ENCODE data around the gene PNKD.

PNKD gene

DNA sequence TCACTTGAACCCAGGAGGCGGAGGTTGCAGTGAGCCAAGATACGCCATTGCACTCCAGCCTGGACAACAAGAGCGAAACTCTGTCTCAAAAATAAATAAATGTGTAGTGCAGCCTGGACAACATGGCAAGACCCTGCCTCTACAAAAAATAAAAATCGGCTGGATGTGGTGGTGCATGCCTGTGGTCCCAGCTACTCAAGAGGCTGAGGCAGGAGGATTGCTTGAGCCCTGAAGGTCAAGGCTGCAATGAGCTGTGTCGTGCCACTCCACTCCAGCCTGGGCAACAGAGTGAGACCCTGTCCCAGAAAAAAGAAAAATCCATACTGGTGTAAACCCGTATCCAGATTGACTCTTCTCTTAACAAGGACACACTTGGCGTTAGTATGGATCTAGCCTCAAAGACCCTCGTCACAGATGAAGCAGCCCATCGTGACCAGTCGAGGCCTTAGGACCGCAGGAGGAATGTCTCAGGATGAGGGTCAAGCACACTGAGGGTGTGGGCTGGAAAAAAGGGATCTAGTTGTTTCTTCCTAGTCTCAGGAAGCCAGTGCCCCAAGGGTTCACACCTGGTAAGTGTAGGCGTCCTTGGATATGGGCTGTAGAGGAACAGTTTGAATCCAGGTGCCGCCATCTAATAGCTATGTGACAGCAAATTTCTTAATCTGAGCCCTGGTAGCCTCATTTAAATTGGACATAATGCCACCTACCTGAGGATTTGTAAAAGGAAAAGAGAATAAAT, 13.5 kb upstream of the PNKD start:
- no peak for DNase-seq (ENCODE audit: low read depth in 2 of 2)

DNA sequence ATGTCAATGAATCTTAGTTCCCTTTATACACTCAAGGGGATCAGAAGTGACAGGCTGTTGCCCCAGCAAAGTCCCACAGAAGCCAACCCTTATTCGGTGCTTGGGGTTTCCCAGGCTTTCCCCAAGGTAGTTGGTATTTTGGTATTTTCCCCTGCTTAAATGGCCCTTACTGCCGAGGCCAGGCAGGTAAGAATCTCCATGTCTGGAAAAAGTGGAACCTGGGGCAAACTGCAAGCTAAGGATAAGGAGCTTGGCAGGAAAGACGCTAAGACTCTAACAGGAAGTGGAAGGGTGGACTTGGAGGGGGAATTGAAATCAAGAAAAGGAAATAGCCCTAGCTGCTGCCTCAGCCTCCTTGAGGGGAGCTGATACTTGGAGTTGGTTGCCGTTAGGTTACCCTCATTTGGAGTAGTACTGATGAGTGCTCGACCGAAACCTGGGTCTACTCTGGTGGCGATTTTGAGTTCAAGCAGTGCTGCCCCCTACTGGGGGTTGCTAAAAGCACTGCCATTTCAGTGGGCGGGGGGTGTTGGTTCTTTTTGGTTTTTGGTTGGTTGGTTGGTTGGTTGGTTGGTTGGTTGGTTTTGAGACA, 12.8 kb upstream of the PNKD start:
- peak; percentile 58 to 66 for DNase-seq (ENCODE audit: low read depth in 2 of 2)

DNA sequence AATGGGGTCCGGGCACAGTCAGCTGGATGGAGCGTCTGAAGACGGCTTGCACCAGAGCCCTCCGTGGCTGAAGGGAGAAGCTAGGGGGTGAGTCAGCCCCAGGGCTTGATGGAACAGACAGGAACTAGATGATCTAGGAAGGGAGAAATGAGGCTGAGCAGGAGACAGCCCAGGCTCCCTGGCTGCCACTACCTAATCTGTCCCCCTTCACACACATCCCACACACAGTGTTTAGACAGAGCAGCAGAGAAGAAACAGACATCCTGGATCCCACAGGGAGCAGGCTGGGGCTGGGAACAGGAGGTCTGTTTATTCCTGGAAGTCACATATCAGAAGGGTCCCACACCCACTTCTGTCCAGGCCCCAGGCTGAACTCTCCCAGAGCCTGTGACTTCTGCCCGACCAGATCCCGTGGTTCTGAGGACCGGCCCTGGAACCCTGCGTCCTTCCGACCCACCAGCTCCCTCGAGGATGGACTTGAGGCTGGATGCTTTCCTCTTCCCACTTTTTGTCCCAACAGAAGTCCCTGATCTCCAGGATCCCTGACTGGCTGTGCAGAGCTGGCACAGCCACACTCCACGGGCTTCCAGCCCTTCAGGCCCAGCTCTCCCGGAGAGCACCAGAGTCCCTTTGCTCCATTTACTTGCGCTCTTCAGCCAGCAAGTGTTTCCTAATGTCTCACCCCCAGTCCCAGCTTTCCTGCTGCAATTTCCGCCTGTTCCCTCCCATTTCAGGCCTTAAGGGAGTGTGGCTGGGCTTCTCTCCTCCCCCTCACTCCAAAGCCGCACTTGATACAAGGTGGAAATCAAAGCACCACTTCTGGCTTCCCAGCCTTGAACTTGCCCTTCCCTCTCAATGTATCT, 11.0 kb upstream of the PNKD start:
- no peak for DNase-seq (ENCODE audit: low read depth in 2 of 2)

DNA sequence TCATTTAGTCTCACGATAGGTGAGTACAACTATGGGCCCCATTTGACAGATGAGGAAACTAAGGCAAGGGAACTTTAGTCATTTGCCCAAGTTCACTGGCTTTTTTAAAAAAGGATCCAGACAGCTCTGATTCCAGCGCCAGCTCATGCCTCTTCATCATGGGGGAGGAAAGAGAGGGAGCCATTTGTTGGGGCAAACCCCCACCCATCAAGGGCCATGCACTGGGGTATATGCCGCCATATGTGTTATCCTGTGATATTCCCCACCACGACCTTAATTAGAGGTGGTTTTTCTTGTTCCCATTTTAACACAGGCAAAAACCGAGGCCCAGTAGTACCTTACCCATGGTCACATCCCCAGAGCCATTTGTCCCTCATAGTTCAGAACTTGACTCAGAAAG, 10.2 kb upstream of the PNKD start:
- DNase-seq (ENCODE audit: low read depth in 2 of 2) = no peak

DNA sequence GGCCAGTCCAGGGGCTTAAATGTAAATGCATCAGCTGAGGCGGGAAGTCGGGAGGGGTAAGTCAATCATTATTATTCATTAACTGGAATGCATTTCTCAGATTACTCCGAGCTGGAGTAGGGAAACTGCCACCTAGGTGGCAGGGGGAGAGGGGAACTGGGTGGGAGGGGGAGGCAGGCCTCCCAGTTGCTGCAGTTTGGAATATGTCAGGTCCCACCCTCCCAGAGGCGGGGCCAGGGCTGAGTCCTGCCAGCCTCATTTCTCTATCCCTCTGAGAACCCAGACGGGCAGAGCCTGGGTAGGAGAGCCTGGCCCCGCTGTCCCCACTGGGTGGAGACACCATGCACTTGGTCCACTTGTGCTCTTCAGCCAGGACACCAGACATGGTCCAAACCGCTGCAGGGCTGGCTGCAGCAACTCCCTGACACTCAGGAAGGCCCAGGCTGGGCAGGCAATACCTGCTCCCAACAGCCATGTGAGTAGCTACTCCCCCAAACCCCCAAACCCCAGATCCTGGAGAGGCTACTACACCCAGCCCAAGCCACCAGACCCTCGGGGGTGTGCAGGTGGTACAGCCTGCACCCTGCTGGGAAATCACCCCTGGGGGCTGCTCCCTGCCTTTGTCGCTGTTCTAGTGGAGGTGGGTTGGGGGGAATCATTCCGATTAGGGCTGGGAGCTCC, 9.4 kb upstream of the PNKD start, which contains the start of gene GPBAR1:
TSS of gene GPBAR1 (plus strand) at position 274 of the 681 bp plus-strand sequence. CDS start 1,710 bp downstream, outside the sequence.
- DNase-seq (ENCODE audit: low read depth in 2 of 2) = no peak

DNA sequence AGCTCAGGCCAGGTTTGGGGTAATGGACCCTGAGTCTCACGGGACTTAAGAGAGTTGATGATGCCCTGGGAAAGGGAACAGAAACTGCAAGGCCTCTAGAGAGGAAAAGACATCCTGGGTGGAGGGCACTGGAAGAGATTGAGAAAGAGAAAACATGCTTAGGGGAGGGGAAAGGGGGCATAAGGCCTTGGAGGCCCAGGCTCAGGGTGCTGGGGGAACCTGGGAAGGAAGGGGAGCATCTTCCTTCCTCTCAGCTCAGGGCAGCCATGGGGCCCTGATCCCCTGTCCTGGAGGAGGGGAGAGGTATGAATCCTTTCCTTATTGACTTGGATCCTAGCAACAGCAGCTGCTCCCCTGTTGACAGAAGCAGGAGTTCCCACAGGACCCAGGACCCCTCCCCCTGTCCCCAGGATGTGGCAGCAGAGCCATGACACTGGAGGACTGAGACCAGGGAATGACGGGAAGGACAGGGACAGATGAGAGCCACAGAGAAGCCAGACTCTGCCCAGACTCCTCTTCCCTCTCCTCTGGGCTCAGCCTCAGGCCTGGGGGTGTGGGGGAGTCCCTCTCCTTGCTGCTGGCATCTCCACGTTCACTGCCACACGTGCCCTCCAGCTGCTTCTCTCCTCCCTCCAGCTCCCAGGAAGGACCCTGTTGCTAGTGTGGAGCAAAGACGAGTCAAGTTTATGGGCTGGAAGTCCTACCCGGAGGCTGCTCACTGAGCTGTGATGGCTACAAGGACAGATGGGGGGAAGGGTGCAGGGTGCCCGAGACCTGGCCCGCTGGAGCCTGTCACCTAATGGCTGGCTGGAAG, 8.7 kb upstream of the PNKD start:
- DNase-seq (ENCODE audit: low read depth in 2 of 2) = no peak

DNA sequence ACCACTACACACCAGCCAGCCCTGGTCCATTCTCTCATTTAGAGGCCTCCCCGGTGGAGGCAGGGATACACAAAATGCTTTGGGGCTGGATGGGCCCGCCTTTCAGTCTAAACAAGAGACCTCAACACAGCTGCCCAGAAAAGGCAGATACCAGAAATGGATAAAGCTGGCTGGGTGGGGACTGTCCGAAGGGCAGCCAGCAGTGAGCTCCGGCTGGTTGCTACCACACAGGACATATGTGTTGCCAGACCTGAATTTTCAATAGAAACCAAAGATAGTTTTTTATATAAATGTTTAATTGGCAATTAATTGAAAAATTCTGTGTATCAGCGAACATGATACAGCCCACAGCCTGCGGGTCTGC, 8.1 kb upstream of the PNKD start:
- DNase-seq (ENCODE audit: low read depth in 2 of 2) = no peak

DNA sequence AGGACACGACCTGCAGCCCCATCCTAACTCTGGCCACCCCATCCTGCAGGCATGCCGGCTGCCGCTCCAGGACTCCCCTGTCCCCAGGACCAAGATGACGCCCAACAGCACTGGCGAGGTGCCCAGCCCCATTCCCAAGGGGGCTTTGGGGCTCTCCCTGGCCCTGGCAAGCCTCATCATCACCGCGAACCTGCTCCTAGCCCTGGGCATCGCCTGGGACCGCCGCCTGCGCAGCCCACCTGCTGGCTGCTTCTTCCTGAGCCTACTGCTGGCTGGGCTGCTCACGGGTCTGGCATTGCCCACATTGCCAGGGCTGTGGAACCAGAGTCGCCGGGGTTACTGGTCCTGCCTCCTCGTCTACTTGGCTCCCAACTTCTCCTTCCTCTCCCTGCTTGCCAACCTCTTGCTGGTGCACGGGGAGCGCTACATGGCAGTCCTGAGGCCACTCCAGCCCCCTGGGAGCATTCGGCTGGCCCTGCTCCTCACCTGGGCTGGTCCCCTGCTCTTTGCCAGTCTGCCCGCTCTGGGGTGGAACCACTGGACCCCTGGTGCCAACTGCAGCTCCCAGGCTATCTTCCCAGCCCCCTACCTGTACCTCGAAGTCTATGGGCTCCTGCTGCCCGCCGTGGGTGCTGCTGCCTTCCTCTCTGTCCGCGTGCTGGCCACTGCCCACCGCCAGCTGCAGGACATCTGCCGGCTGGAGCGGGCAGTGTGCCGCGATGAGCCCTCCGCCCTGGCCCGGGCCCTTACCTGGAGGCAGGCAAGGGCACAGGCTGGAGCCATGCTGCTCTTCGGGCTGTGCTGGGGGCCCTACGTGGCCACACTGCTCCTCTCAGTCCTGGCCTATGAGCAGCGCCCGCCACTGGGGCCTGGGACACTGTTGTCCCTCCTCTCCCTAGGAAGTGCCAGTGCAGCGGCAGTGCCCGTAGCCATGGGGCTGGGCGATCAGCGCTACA, 7.4 kb upstream of the PNKD start:
- no peak for DNase-seq (ENCODE audit: low read depth in 2 of 2)

DNA sequence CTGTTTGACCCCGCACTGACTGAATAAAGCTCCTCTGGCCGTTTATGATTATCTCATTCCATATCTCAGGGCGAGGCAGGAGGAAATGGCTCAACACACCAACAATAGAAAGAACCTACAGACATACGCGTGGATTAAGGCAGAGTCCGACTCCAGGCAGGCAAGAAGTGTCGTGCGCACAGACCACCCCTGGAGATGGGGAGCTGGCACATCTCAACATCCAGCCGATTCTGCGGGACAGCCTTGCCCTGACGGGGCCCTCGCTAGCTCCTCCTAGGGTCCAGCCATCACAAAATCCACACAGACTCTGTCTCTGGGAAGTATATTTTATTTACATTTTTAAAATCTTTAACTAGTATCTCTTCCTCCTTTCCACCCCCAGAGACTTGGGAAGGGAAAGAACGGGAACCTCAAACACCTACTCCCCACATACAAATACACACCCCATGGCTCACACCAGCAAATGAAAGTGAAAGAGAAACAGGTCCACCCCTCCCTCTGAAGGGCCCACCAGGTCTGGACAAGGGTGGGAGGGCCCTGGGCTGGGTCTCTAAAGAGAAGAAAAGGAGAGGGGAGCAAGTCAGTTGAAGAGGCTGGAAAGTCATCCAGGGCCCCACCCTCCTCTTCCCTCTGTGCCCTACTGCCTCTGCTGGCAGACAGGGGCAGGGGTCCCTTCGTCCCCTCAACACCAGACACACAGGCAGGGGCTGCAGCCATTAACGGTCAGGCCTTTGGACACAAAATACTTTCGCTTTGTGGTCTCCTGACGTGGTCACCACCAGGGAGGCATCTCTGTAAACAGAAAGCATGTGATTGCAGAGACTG, 6.3 kb upstream of the PNKD start:
- no peak for DNase-seq (ENCODE audit: low read depth in 2 of 2)

DNA sequence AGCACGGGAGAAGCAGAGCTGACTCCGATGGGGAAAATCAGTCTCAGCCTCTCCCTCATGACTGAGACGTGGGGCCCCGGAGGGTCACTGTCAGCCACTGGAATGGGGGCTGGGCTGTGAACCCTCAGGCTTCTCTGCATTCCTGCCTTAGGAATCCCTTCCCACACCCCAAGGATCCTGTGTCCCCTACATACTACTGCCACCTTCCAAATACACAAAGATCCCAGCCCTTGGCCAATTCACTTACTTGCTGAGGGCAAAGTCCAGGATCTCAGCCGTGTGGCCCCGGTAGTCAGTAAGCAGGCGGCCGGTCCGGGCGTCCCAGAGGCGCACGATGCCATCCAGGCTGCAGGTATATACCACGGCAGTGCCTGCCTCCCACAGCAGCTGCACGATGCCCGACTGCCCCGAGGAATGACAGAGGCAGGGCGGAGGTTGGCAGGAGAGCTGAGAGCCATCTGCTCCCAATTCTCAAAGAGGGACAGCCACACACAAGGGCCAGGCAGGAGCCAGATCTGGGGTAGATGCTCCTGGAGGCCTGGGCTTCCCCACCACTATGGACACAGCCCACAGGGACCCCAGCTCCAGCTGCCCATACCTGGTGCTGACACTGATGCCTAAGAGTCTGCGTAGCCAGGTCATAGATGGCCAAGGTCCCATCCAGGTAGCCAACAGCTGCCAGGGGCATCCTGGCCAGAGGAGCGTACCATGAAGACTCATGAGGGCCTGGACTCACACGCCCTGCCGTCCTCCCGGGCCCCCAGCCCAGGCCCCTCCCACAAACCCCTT, 5.4 kb upstream of the PNKD start:
- no peak for DNase-seq (ENCODE audit: low read depth in 2 of 2)

DNA sequence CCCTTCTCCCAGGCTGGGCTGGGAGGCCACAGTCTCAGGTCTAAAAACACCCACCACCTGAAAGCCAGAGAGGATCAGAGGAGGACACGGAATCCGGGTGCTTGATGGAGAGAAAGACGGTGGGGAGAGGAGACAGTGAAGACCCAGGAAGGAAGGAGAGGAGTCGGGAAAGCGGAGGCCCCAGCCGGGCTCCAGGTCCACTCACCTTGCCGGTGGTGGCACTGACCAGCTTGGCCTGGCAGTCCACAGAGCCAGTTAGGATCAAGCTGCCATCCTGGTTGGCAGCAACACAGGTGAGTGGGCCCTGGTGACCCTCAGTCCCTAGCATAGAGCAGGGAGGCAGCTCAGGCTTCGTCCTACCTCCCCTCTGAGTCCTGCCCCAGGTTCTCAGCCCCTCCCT, 4.7 kb upstream of the PNKD start:
- no peak for DNase-seq (ENCODE audit: low read depth in 2 of 2)

DNA sequence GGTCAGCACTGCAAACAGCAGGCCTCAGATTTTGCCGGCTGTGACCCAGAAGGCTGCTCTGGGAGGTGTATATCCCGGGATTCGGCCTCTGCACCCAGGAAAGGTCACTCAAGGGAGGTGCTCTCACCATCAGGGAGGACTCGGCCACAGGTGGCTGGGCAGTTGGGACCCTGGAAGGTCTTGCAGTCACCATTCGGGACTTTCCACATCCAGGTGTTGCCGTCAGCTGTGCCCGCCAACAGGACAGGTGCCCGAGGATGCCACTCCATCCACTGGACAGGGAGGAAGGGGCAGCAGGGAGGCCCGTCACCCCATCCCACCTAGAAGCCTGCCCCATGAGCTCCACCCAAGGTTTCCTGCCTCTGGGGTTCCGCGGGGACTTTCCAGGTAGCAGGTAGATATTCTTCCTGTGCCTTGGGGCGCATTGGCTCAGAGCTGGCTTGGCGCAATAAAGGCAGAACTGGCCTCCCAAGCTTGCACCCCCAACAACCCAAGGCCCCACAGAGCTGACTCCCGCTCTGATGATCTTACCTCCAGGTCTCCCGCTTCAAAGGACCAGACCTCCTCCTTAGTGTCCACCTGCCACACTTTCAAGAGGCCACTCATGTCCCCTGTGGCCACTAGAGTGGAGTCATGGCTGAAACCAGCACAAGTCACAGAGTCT, 3.9 kb upstream of the PNKD start:
- DNase-seq (ENCODE audit: low read depth in 2 of 2) = no peak

DNA sequence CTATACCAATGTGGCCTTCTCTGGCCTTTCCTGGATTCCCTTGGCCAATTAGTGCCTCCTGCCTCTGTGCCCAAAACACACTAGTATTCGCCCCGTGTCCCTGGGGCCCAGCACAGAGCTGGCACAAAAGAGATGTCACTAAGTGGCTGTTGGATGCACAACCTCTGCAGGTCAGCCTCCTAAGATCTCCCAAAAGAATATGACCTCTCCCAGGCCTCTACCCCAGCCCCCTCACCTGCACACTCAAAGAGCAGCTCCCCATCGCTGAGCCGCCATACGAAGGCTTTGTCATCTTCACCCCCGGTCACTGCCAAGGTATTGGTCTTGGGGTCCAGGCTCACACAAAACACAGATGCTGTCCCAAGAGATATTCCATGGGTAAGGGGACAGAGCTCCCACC, 3.1 kb upstream of the PNKD start:
- DNase-seq (ENCODE audit: low read depth in 2 of 2) = no peak

DNA sequence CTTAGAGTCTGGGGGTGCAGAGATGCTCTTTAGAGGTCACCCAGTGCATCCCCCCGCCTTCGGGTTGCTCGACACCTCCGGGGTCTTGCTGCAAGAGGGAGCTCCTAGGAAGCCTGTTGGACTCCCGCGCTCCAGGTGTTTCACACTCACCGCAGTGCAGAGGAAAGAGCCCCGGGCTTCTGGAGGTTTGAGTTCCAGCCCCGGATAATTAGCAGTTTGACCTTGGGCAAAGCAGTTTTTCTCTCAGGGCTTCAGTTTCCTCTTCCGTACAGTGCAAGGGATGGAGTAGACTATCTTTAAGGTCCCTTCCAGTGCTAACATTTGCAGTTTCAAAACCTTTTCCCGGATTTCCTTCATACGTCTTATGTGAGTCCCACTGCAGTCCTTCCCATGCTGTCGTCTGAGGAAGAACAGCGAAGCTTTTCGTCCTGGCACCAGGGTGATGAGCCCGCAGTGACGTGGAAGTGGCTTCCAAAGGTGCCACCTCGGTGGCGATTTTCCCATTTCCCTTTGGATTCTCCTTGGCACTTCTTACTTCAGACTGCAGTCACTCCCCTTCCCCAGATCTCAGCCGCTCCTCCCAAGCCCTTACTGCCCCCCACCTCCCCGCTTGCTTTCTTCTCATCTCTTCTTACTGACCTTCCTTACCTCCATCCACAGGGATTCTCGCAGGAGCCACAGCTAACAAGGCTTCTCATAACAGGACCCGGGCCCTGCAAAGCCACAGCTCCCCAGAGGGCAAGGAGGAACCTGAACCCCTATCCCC, 585 bp downstream of the PNKD start:
- DNase-seq (ENCODE audit: low read depth in 2 of 2) = no peak

DNA sequence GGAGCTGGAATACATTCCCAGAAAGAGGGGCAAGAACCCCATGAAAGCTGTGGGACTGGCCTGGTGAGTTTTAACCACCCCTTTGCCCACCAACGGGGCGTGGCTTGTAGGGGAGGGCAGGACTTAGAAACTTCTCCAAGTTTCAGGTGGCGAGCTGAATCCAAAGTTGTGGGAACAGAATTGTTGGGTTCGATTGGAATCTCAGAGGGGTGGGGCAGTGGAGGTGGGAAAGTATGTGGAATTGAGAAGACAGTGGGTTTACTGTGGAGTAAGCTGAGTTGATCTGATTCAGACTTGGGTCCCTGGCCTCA, 1.1 kb downstream of the PNKD start:
- no peak for DNase-seq (ENCODE audit: low read depth in 2 of 2)

DNA sequence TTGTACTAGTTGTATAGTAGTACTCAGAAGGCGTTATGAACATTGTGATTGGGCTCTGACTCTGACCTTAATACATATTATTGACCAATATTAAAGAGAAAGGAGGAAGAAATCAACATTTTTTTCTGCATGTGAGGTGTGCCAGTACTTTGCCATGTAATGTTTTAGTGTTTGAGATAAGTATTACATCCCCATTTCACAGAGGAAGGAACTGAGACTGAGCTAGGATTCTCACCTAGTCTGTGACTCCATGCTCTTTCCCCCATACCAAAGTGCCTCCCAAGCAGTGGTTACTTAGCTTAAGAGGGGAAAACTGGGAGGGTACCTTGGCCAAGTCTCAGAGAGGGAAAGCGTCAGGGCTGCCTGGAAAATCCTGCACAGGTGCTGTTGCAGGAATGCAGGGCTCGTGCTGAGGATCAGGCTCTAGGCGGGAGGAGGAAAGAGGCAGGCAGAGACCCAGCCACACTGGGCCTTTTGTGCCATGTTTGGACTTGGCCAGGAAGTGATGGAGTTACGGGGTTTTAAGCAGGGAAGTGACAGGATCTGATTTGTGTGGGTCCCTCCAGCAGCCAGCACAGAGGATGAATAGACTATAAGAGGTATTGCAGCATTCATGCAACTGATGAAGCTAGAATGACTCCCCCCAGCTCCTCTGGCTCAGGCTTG, 1.7 kb downstream of the PNKD start:
- DNase-seq (ENCODE audit: low read depth in 2 of 2) = no peak
